Superior temporal gyrus (tissue), 1 donor: ENCODE results near the gene STAB1.
"Not testable (repeated sequence)": the region's sequence is repeated elsewhere in the genome, so short reads cannot be mapped to it uniquely, and the experiment has no call there.

ENCODE experiments used
- DNase-seq: peaks from one replicate; pipeline ENCODE4 v3.0.0-alpha.2; 2016; ENCODE audit errors: extremely low spot score

Gene STAB1

DNA sequence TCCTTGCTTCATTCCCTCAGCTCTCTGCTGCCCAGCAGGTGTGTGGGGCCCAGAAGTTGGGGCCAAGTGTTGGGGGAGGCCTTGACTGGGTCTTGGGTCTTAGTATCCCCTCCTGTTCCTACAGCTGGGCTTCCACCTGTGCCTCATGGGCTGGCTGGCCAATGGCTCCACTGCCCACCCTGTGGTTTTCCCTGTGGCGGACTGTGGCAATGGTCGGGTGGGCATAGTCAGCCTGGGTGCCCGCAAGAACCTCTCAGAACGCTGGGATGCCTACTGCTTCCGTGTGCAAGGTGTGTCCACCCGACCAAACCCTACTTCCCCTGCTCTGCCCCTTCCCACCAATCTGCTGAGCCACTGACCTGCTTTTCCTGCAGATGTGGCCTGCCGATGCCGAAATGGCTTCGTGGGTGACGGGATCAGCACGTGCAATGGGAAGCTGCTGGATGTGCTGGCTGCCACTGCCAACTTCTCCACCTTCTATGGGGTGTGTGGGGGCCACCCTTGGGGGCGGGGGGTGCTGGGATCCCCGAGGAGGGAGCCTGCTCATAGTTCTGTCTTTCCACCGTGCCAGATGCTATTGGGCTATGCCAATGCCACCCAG, 27.6 kb downstream of the STAB1 start:
- DNase-seq, result no peak

DNA sequence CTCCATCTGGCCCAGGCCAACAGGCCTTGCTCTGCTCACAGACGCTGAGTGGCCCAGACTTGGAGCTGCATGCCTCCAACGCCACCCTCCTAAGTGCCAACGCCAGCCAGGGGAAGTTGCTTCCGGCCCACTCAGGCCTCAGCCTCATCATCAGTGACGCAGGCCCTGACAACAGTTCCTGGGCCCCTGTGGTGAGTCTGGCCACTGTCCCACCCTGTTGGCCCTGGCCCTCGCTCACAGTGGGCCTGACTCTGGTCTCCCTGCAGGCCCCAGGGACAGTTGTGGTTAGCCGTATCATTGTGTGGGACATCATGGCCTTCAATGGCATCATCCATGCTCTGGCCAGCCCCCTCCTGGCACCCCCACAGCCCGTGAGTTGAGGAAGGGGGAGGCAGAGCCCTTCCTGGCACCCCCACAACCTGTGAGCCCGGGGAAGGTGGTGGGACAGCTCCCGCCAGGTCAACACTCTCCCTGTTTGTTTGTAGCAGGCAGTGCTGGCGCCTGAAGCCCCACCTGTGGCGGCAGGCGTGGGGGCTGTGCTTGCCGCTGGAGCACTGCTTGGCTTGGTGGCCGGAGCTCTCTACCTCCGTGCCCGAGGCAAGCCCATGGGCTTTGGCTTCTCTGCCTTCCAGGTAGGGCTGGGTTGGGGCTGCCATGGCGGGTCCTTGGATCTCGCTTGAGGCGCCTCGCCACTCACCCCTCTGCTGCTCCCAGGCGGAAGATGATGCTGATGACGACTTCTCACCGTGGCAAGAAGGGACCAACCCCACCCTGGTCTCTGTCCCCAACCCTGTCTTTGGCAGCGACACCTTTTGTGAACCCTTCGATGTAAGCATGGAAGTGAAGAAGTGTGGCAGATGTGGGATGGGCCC, 28.5 kb downstream of the STAB1 start:
- no peak for DNase-seq

DNA sequence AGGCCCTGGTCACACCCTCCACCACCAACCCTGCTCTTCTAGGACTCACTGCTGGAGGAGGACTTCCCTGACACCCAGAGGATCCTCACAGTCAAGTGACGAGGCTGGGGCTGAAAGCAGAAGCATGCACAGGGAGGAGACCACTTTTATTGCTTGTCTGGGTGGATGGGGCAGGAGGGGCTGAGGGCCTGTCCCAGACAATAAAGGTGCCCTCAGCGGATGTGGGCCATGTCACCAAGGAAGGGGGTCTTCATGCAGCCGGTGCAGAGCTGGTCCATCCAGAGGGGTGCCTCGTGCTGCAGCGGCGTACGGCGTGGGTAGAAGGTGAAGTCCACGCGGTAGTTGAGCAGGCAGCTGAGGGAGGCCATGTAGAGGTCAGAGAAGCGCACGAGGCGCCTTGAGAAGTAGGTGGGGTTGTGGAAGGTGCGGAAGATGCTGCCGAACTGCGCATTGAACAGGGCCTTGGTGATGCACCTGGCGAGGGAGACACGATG, 29.2 kb downstream of the STAB1 start:
- no peak for DNase-seq

DNA sequence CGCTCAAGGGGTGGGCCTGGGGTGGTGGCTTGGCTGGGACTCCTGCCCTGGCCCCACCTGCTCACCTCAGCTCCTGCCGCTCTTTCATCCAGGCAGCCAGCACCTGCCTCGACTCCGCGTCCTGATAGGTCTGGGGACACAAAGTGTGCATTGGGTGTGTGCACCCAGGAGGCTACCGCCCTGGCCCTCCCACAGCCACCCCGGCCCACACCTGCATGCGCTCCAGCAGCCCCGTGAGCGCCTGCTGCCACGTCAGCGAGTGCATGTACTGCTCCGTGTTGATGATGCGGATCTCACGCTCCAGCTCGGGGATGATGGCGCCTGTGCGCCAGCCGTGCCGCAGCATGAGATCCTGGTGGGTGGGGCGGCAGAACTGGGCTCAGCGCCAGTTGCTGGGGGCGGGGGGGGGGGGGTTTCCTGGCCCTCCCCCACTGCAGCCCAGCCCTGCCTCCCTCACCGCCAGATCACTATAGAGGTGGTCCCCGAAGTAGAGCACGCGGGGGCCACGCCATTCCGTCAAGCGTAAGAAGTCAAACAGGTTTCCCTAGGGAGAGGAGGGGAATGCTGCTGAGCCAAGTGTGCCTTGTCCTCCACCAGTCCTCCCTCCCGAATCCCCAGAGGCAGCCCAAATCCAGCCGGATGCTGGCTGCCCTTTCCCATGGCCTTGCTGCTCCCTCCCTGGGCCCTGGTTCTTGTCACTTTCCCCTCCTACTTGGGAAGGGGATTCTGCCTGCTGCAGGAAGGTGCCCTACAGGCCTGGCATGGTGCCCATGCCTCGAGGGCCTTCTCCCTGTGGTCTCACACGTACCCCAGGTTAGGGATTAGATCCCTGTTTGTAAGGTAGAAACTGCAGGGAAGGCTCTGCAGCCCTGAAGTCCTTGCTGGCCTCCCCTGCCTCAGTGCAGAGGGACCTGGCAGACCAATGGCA, 29.9 kb downstream of the STAB1 start:
- DNase-seq, result no peak

DNA sequence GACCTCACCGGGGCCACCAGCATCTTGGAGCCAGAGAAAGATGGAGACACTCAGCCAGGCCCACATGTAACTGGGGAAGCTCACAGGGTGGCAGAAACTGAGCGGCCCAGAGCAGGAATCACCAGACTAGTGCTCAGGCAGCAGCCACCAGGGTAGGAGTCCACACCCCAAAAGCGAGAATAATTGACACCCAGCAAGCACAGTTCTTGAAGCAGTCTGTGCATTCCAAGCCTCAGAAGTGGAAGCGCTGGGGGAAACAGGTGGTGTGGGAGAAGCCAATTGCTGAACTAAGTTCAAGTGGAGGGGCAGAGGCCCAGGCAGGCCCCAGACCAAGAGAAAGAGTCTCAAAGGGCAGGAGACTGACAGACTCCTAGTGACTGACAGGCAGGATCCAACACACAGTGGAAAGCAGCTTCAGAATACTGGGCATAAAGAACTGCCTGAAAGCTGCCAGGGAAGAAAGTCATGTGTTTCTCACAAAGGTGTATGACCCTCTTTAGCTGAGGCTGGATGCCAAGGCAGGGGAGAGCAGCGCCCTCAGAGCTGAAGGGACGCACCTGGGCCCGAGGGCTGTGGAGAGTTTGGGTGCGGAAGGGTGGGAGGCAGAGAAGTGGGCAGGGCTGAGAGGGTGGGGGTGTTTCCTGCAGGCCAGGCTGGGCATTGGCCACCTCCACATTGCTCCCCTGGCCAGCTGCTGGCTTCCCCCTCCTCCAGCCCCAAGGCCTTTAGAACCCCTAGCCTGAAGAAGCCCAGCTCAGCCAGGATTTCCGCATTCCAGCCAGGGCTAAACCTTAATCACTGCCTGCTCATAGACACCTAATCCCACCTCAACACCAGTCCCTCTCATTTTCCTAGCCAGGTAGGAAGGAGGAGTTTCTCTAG, 30.8 kb downstream of the STAB1 start:
- no peak for DNase-seq

DNA sequence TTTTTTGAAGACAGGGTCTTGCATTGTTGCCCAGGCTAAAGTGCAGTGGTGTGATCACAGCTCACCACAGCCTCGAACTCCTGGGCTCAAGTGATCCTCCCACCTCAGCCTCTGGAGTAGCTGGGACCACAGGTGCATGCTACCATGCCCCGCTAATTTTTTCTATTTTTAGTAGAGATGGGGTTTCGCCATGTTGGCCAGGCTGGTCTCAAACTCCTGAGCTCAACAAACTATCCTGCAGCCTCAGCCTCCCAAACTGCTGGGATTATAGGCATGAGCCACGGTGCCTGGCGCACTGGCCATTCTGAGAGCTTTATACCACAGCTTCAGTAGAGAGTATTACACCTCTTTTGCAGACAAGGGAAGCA, 31.5 kb downstream of the STAB1 start:
- not testable (repeated sequence) for DNase-seq

DNA sequence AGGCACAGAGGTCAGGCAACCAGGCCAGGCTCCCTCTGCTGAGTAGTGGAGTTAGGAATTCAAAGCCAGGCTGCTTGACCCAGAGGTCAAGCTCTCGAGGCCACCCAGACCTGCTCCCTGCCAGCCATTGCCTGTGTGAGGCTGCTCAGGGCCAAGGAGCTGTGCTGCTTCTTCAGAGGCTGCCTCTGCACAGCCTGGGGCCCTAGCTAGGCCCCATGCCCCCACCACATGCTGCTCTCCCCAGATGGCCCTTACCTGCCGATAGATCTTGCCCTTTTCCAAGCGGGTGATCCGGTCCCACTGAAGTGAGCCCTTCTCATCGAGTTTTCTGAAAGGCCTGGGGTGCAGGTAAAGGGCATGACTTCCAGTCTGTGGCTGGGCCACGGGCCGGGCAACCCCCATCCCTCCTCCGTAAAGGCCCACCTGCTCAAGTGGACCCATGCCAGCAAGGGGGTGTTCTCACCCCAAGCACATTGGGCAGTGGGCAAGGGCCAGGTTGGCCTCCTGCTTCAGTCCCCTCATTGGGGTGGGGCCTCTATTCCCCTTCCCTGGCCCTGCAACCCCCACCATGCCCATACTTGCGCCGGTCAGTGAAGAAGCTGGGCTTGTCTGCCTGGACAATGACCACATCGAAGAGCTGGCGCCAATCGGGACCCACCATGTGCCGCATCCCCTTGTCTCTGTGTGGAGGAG, 32.0 kb downstream of the STAB1 start:
- no peak for DNase-seq

DNA sequence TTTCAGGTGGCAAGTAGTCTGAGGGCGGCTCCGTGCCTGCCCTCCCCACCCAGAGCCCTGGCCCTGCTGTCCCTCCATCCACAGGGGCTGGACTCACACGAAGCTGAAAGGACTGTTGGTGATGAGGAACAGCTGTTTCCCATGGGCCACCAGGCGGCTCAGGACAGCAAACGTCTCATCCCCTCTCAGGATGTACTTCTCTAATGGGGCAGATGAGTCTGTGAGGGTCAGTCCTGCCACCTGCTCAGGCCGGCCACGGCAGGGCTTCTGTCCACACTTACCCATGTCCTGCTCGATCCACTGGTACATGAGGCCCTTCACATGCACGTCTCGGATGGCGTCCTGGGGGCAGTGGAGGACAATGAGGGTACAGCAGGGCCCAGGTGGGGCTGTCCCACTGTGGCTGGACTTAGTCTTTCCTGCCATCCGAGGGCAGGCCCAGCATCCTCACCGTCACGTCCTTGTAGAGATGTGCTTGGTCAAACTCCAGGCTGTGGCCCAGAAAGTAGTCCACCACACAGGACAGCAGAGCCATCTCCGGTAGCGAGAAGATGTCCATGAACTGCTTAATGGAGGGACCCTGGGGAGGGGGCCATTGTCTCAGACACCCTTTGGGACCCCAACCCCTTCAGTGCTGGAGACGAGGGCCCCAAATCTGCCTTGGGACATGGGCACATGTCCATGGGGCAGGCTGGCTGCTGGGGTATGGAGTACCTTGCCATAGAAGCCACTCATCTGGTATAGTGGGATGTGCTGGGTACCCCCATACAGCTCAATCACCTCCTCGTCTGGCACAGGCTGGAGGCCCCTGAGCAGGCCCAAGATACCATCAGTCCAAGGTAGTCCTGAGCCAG, 32.8 kb downstream of the STAB1 start:
- no peak for DNase-seq

DNA sequence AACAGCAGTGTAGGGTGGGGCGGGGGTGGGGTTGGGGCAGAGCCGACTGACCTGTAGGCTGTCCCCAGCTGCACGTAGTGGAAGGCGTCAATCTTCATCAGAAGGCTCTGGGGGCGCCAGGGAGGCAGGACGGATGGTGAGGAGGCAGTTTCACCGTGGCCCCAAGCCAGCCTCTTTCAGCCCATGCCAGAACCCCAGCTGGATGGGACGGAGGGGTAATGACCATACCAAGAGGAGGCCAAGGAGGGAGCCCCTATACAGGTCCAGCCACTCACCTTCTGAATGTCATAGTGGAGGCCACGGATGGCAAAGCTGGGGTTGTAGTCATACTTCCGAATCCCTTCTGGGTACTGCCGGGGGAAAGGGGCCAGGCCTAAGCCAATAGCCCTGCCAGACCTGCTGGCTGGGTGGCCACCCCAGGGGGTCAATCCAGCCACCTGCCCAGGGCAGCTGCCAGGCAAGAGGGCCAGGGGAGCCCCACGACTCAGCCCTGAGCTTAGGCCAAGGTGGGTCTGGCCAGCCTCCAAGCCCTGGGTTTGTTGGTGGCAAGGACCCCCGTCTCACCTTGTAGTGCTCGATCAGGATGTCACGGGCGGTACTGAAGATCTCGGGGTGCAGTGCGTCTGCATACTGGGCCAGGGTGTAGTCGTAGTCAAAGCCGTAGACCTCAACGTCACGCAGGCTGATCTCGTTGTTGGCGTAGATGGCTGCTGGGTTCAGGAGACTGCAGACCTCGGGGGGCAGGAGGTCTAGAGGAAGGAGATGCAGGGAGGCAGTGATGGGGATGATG, 33.6 kb downstream of the STAB1 start:
- DNase-seq, result no peak

DNA sequence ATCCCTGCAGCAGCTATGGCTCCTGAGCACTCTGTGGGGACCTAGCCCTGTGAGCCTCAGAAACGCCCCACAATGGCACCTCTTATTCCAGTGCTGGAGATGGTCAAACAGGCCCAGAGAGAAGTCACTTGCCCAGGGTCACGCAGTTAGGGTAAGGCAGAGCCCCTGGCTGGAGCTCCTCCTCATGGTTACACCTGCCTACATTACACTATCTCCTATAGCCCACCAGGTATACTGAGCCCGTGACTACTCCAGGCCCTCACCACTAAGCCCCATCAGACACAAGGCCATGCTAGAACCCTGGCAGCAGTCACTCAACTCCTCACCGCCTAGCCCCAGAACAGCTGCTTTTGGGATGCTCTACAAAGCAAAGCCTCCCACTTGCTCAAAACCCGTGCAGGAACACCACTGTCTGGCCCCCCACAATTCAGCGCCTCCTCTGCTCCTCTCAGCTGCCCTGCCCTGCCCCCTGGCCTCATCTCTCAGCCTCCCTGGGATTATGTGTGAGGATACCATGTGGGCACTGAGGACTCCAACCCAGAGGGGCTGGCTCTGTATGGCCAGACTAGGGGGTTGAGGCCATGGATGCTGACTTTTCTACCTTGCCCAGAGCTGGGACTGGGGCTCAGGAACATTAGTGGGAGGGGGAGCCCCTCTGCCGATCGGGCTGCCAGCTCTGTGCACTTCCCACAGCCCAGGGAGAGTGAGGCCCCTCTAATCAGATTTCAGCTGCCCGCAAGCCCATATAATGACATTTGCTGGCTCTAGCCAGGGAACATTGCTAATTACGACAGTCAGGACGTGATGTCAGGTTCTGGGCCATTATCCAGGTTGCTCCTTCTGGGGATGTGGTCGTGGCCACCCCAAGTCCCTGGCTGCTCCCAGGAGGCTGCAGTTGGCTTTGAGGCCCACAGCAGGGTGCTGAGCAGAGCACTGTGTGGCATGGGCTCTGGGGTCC, 34.5 kb downstream of the STAB1 start:
- no peak for DNase-seq

DNA sequence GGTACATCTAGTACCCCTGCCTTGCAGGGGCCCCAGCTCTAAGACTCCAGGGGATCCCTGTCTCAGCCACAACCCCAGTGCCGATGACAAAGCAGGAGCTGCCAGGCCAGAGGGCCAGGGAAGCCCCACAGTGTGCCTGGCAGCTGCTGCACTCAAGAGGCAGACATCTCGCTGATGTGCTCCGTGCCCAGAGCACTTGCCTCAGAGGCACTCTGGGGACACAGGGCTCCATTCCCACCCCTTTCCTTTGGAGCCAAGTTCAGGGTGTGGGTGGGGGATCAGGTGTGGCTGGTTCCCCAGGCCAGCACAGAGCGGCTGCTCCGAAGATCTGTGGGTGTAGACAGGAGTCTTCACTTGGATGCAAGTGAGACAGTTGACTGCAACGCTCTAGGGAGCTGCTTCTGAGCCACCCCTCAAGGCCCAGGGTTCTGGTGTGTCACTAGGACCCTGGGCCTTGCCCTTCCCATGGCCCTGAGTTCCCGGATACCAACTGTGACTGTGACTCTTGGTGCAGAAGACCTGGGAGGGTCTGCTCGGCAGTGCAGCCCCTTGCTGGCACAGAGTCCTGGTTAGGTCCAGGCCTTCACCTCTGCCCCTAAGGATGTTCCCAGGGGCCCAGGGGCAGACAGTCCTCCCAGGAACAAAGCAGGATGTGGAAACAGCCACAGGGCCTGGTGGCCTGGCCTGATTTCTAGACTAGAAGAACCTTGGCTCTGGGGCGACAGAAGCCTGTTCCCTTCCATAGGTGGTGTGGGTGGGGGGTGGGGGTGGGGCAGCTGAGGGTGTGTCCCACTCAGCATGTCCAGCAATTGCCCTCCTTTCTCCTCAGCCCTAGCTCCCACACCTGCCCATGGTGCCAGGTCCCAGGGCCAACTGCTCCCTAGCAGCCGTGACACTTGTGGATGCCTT, 36.0 kb downstream of the STAB1 start:
- no peak for DNase-seq

DNA sequence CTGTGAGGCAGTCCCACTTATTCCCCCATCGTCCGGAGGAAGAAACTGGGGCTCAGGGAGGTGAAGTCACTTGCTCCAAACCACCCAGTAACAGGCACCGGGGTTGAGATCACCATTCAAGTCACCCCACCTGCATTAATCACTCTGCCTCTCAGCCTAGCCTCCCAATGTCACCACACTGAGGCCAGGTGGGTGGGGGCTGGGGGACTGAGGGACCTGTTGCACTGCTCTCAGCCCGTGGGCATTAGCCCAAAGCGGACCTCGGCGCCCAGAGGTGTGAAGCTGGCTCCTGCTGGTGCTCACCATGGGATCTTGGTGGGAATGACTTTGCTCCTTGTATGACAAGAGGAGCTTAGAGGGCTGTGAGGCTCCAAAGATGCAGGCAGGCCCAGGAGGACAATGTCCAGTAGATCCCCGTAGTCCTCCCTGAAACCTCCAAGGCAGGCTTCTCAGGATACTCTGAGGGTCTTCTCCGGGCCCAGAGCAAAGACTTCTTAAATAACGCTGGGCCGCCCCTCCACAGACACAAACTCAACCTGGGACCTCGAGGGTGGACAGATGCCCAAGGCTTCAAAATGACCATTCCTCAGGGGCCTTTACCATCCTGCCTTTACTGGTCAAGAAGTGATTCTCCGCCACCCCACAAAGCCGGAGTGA, 36.9 kb downstream of the STAB1 start:
- no peak for DNase-seq

DNA sequence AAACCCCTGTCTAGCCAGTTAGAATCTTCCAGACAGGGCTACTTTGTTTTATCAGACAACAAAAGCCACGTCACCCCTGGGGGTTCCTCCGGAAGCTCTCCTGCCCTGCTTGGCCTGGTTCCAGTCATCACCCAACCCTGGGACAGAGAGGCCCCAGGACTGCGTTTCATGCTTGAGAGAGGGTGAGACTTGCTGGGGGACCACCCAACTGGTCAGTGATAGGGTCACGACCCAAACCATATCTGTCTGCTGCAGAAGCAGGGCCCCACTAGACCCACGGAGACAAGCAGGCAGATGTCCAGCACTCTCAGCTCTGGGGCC, 37.3 kb downstream of the STAB1 start:
- DNase-seq, result no peak

DNA sequence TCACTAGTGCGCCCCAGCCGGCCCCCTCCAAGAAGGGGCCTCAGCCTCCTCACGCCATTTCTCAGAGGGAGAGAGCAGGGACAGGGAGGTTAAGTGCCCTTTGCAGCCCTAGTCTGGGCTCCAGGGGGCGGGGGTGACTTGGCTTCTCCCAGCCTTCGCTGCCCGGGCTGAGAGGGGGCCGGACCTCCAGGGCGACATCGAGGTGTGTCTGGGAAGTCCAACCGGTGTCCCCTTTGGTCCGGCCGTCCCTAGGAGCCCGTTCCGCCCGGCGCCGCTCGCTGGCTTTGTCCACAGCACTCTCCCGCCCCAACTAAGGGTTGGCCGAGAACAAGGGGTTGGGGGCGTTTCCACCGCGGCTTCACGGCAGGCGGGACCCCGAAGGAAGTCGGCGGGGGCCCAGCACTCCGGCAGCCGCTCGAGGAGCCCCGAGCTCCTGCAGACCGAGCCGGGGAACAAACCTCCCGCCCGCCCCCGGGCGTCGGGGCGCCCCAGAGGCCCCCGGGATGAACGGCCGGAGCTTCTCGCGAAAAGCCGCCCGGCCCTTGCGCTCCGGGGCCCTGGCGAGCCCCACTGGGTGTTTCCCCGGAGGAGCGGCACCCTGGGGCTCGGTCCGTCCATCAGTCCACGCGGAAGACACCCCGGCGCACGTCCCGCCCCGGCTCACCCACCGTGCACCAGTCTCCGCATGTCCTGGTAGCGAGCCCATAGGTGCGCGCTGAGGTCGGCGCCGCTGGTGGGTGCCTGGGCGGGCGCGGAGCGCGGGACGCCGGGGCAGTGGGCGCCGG, 37.9 kb downstream of the STAB1 start:
- DNase-seq, result no peak

DNA sequence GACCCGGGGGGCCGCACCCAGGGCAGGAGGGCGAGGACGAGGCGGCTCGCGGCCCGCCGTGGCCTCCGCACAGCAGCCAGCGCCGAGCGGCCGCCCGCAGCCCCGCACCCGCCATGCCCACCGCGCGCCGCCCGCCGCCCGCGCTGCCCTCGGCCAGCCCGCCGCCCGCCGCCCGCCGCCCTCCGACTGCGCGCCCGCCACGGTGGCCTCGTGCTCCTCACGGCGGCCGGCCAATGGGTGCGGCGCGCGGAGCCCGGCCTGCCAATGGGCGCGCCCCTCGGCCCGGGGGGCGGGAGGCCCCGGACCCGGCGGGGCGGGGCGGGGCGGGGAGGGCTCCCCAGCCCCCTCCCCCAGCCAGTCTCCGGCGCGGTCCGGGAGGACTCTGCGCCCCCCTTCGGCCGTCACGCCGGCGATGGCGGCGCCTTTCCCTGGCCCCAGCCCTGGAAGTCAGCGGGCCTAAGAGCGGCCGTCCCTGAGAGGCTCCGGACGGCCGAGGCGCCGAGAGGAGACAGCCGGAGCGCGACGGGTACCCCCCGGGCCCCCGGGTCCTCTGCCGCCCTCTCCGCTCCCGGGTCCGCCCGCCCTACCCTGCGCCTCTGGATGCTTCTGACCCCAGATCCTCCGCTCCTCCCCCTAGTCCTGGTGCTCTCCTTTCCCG, 38.6 kb downstream of the STAB1 start, which contains the start of gene NT5DC2:
Gene NT5DC2 (minus strand): TSS at position 235 of the 658 bp plus-strand sequence. CDS start 120 bp downstream, at position 115.
- peak; percentile 35 for DNase-seq
